Stimulated activated CD8-positive, alpha-beta memory T cell treated with anti-CD3 and anti-CD28 coated beads, Interleukin-15, amount 100 ng/mL, for 4 hours (primary cell): ENCODE measurements around the gene LTO1.

Experiments
- DNase-seq, 2 donors: peaks; one replicate each; pipeline ENCODE4 v3.0.0-alpha.2; 2020; ENCODE audit warnings: low read depth in 2 of 2

LTO1 gene

GRCh38 chr11:69657911-69658625 lies 17.1 kb downstream of the LTO1 start:
- no peak for DNase-seq

DNA sequence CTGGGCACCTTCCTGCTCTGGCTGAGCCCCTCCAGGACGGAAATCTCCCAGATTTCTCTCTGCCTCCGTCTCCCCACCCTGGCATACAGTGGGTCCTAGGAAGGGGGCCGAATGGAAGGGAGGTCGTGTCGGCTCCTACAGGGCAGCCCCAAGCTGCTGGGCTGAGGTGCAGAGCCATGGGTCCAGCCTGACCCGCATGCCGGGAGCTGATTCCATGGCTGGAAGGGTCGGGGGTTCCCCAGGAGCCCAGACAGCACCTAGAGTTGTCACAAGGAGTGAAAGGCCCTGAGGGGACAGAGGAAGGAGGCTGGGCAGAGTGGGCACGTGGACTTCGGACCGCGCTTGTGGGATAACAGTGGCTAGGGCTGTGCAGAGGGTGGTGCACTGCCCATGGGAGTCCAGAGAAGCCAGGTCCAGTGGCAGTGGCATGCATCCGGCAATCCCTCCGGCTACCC lies 17.7 kb downstream of the LTO1 start:
- DNase-seq = no peak

GRCh38 chr11:69656536-69657455 lies 18.4 kb downstream of the LTO1 start:
- DNase-seq = no peak

DNA sequence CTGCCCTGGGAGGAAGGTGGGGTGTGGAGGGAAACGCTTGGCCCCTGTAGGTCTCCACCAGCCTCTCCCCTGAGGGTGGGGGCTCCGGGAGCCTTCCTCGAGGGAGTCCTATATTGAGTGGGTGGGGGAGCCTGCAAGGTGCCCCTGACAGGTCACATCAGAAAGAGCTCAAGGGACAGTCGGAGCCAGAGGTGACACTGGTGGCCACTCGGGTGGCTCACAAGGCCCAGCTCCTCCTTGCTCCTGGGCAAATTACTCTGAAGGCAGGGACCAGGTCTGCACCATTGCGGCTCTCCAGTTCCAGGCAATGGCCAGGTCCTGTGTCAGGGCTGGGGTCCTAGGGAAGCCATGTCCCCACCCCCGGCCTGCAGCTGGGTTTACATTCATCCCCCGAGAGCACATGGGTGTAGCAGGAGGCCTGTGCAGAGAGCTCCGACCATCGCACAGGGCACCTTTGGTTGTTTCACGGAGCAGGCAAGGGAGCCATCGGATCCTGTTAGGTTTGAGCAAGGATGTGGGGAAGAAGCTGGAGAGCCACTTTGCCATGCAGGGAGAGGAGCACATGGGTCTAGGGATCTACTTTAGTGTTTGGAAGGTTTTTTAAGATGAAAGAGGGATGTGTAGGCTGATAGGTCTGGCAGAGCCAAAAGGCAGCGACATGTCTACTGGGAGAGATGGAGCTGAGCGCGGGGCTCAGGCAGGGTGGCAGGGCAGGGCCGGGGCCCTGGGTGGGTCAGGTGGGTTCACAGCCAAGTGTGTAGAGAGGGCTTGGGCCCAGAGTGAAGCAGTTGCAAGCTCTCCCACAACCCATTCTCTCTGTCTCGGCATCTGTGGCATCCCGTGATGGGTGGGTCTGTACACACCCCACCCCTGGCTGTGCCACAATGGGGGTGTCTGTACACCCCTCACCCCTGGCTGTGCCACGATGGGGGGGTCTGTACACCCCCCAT lies 19.4 kb downstream of the LTO1 start:
- no peak for DNase-seq

DNA sequence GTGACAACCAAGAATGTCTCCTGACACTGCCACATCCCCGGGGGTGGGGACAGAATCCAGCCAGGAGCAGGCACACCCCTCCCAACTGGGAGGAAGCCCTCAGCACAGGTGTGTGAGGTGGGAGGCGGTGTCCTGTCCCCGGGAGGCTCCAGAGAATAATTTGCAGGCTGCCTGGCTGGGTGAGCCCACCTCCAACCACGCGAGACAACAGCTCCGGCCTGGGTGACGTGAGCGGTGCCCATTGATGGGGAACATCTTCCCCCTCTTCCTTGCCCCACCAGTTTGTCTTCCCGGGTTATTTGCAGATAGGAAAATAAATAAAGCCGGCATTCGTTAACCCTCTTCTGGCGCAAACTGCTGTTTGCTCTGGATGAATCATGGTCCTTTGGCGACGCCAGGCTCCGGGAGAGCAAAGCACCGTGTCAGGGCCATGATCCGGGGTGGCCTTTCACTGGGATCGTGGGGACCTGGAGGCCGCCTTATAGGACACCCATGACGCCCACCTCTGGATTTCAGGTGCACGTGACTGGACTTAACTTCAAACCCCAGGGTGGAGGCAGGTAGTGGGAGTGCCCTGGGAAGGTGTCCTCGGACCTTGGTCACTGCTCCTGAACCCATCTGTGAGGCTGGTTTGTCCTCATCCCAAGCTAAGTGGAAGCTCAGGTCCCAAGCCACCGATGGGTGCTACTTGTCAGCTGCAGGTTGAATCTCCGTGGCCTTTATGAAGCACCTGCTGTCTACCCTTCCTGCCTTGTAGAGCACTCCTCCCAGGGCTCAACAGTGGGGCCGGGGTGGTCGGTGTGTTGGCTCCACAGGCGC lies 20.3 kb downstream of the LTO1 start:
- no peak for DNase-seq

GRCh38 chr11:69654001-69654659 lies 21.0 kb downstream of the LTO1 start:
- no peak for DNase-seq

- no peak for DNase-seq
These were observed 21.7 kb downstream of the LTO1 start for GRCh38 chr11:69653406-69653960.

DNA sequence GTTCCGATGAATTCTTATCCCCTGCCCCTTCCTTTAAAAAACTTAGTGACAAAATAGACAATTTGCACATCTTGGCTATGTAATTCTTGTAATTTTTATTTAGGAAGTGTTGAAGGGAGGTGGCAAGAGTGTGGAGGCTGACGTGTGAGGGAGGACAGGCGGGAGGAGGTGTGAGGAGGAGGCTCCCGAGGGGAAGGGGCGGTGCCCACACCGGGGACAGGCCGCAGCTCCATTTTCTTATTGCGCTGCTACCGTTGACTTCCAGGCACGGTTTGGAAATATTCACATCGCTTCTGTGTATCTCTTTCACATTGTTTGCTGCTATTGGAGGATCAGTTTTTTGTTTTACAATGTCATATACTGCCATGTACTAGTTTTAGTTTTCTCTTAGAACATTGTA lies 22.2 kb downstream of the LTO1 start:
- no peak for DNase-seq

- no peak for DNase-seq
These were observed 23.1 kb downstream of the LTO1 start for GRCh38 chr11:69651834-69652620.

DNA sequence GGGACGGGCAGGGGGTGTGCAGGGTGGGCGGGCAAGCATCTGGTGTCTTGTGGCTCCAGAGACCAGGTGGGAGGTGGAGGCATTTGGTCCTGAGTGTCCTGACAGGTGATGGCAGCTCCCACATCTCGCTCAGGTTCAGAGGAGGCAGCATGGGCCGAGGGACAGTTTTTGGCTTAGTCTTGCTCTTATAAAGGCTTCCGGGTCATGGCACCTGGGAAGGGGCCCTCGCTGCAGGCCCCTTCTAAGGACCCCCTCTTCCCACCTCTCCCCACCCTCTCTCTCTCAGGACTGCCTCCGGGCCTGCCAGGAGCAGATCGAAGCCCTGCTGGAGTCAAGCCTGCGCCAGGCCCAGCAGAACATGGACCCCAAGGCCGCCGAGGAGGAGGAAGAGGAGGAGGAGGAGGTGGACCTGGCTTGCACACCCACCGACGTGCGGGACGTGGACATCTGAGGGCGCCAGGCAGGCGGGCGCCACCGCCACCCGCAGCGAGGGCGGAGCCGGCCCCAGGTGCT lies 24.3 kb downstream of the LTO1 start:
- no peak for DNase-seq

DNA sequence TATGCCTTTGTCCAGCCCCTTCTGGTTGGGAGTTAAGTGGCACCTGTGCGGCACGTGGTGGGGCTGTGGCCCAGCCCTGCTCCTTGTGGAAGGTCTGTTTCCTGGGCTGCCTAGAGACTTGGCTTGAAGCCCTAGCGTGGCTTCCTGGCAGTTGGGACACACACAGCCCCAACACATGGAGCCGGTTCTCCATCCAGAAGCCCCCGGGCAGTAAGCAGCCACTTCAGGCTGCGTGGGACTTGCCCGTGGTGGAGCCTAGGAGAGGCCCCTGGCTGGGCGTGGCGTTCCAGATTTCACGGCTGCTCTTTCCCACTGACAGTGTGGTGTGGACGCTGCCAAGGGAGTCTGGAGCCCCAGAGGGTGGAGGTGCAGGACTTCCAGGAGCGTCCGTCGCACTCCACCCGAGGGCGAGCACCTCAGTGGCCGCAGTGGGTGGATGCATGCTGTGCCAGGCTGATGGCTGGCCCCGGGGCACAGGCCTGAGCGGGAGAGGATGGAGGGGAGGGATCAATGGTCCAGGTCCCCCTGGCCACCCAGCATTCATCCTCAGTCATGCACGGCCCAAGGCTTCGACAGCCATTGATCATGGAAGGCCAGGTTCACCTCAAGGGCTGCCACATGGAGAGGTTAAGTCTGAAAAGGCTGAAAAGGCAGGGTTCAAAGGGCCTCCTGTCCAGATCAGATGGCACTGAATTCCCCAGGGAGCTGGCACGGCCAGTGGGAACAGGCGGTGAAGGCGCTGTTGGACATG lies 24.9 kb downstream of the LTO1 start:
- no peak for DNase-seq

- no peak for DNase-seq
These were observed 25.6 kb downstream of the LTO1 start for GRCh38 chr11:69649576-69649900.

- no peak for DNase-seq
These were observed 26.2 kb downstream of the LTO1 start for GRCh38 chr11:69648679-69649575.

GRCh38 chr11:69647761-69648497 lies 27.2 kb downstream of the LTO1 start:
- DNase-seq = no peak

- no peak for DNase-seq
These were observed 27.8 kb downstream of the LTO1 start for GRCh38 chr11:69647390-69647748.

- no peak for DNase-seq
These were observed 28.4 kb downstream of the LTO1 start for GRCh38 chr11:69646493-69647389.
